GM10266 (cell line): Measurements from ENCODE around the gene MAGEA2B.
"Not testable (repeated sequence)": the region's sequence is repeated elsewhere in the genome, so short reads cannot be mapped to it uniquely, and the experiment has no call there.

ENCODE experiments used
- DNase-seq: peaks from one replicate; pipeline ENCODE4 v3.0.0; 2012; ENCODE audit errors: extremely low spot score
- CTCF ChIP-seq: IDR thresholded peaks from 2 replicates; pipeline ENCODE4 v1.5.1; 2012; ENCODE audit warnings: mild to moderate bottlenecking, low read depth; ENCODE audit not compliant: control insufficient read depth, insufficient read depth; ENCODE audit errors: missing control alignments

The MAGEA2B gene

GRCh38 chrX:152735101-152735500 lies 20.7 kb downstream of the MAGEA2B start:
- DNase-seq: no peak
- TF ChIP-seq CTCF: no peak

GRCh38 chrX:152735860-152736511 lies 21.6 kb downstream of the MAGEA2B start:
- TF ChIP-seq CTCF: no peak
- no peak for DNase-seq

GRCh38 chrX:152736528-152736927 lies 22.1 kb downstream of the MAGEA2B start:
- DNase-seq: not testable (repeated sequence)

GRCh38 chrX:152738560-152738959 lies 24.1 kb downstream of the MAGEA2B start:
- TF ChIP-seq CTCF: no peak
- no peak for DNase-seq

GRCh38 chrX:152753686-152754650 lies 39.5 kb downstream of the MAGEA2B start, which contains the start of gene MAGEA2:
MAGEA2 (minus strand) TSS chrX:152753842; CDS start chrX:152751363, 2,479 bp downstream.
- DNase-seq: not testable (repeated sequence)

- DNase-seq: not testable (repeated sequence)
Observed at GRCh38 chrX:152754871-152755270, 40.4 kb downstream of the MAGEA2B start.

GRCh38 chrX:152758918-152759317 lies 44.5 kb downstream of the MAGEA2B start, which contains the start of gene CSAG3:
CSAG3 (plus strand) TSS chrX:152759218.
- not testable (repeated sequence) for DNase-seq

- not testable (repeated sequence) for DNase-seq
Observed at GRCh38 chrX:152759544-152759943, 45.1 kb downstream of the MAGEA2B start.

GRCh38 chrX:152761582-152761981 lies 47.2 kb downstream of the MAGEA2B start:
- not testable (repeated sequence) for DNase-seq

- not testable (repeated sequence) for DNase-seq
Observed at GRCh38 chrX:152766562-152766961, 52.1 kb downstream of the MAGEA2B start.
